Measurements from ENCODE around the gene SLC66A2.
"Not testable (repeated sequence)": the region's sequence is repeated elsewhere in the genome, so short reads cannot be mapped to it uniquely, and the experiment has no call there.

SLC66A2 gene

DNA sequence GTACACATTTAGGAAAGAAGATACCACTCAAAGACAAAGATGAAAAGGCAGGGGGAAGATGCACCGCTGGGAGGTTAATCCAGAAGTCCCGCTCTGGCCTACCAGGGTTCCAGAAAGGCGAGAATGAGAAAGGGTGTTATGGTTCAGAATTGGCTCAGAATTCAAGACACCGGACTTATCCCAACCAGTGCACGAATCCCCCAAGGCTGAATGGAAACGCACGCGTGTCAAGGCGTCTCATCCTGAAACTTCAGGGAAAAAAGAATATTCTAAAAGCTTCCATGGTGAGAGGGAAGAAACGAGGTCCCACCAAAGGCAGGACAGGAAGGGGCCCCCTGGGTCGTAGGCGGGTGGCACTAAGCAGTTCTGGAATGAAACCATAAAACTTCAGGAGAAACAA is 71.9 kb downstream of the SLC66A2 start:
- no peaks in the 10 kb centered on the region for H3K9me2 ChIP-seq (replicated peaks; ENCODE audit: insufficient read depth, low read length)
- H3K9ac ChIP-seq (ENCODE audit: low read length): no peak overlapping the region
- H3K27me3 ChIP-seq (ENCODE audit: low read length): no peaks in the 10 kb centered on the region
- H2AFZ ChIP-seq (ENCODE audit: low read depth, low read length, severe bottlenecking): no peak overlapping the region
- no peaks in the 10 kb centered on the region for H3F3A ChIP-seq (ENCODE audit: insufficient read depth)
- H3K4me2 ChIP-seq (ENCODE audit: low read depth, low read length, poor library complexity, severe bottlenecking): no peak overlapping the region
- H3K4me3 ChIP-seq (ENCODE audit: insufficient read depth, low read length, poor library complexity, severe bottlenecking): no peak overlapping the region
- TF ChIP-seq EZH2phosphoT487 (conservative IDR thresholded peaks at IDR 0.05; ENCODE audit: low read length) (no peak), CTCF (IDR thresholded peaks at IDR 0.05; ENCODE audit: insufficient read depth, low read length, poor library complexity, severe bottlenecking) (no peak)
- H3K9me3 ChIP-seq (ENCODE audit: insufficient read depth, low read length): no peaks in the 10 kb centered on the region
- no peaks in the 10 kb centered on the region for H3K79me2 ChIP-seq (ENCODE audit: insufficient read depth, low read length)
- H3K27ac ChIP-seq (ENCODE audit: low read depth, low read length): no peak overlapping the region
- H4K20me1 ChIP-seq (ENCODE audit: low read depth, low read length): no peaks in the 10 kb centered on the region
- no peaks in the 10 kb centered on the region for H3K36me3 ChIP-seq (ENCODE audit: low read length)

GRCh38 chr18:79878741-79879378 is 72.6 kb downstream of the SLC66A2 start:
- no peaks in the 10 kb centered on the region for H3K79me2 ChIP-seq (ENCODE audit: insufficient read depth, low read length)
- no peak overlapping the region for H2AFZ ChIP-seq (ENCODE audit: low read depth, low read length, severe bottlenecking)
- H3K36me3 ChIP-seq (ENCODE audit: low read length): no peaks in the 10 kb centered on the region
- H3K9me3 ChIP-seq (ENCODE audit: insufficient read depth, low read length): no peaks in the 10 kb centered on the region
- no peaks in the 10 kb centered on the region for H3K27me3 ChIP-seq (ENCODE audit: low read length)
- no peak overlapping the region for H3K4me2 ChIP-seq (ENCODE audit: low read depth, low read length, poor library complexity, severe bottlenecking)
- H4K20me1 ChIP-seq (ENCODE audit: low read depth, low read length): no peaks in the 10 kb centered on the region
- no peak overlapping the region for H3K4me3 ChIP-seq (ENCODE audit: insufficient read depth, low read length, poor library complexity, severe bottlenecking)
- H3K9ac ChIP-seq (ENCODE audit: low read length): no peak overlapping the region
- no peak for TF ChIP-seq CTCF (IDR thresholded peaks at IDR 0.05; ENCODE audit: insufficient read depth, low read length, poor library complexity, severe bottlenecking)
- no peak for TF ChIP-seq EZH2phosphoT487 (conservative IDR thresholded peaks at IDR 0.05; ENCODE audit: low read length)
- no peaks in the 10 kb centered on the region for H3K9me2 ChIP-seq (replicated peaks; ENCODE audit: insufficient read depth, low read length)
- H3K27ac ChIP-seq (ENCODE audit: low read depth, low read length): no peak overlapping the region
- H3F3A ChIP-seq (ENCODE audit: insufficient read depth): no peaks in the 10 kb centered on the region

DNA sequence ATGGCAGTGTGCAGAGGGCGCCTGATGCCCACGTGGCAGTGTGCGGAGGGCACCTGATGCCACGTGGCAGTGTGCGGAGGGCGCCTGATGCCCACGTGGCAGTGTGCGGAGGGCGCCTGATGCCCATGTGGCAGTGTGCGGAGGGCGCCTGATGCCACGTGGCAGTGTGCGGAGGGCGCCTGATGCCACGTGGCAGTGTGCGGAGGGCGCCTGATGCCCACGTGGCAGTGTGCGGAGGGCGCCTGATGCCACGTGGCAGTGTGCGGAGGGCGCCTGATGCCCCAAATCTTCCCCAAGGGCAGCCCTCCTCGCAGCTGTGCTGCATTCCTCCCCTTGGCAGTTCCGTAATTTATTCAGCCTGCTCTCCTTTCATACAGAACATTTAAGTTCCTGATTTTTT is 73.2 kb downstream of the SLC66A2 start:
- H3K27me3 ChIP-seq (ENCODE audit: low read length); H4K20me1 ChIP-seq (ENCODE audit: low read depth, low read length): not testable (repeated sequence)

GRCh38 chr18:79877163-79878091 is 74.0 kb downstream of the SLC66A2 start:
- Histone ChIP-seq H3K27me3 (ENCODE audit: low read length) (no peaks in the 10 kb centered on the region), H3K9me3 (ENCODE audit: insufficient read depth, low read length) (no peaks in the 10 kb centered on the region), H3K9ac (ENCODE audit: low read length) (no peak overlapping the region), H4K20me1 (ENCODE audit: low read depth, low read length) (no peaks in the 10 kb centered on the region), H3K9me2 (replicated peaks; ENCODE audit: insufficient read depth, low read length) (no peaks in the 10 kb centered on the region), H3F3A (ENCODE audit: insufficient read depth) (no peaks in the 10 kb centered on the region), H3K79me2 (ENCODE audit: insufficient read depth, low read length) (no peaks in the 10 kb centered on the region), H2AFZ (ENCODE audit: low read depth, low read length, severe bottlenecking) (no peak overlapping the region), H3K4me2 (ENCODE audit: low read depth, low read length, poor library complexity, severe bottlenecking) (no peak overlapping the region), H3K36me3 (ENCODE audit: low read length) (no peaks in the 10 kb centered on the region), H3K4me3 (ENCODE audit: insufficient read depth, low read length, poor library complexity, severe bottlenecking) (no peak overlapping the region), H3K27ac (ENCODE audit: low read depth, low read length) (no peak overlapping the region)
- TF ChIP-seq EZH2phosphoT487 (conservative IDR thresholded peaks at IDR 0.05; ENCODE audit: low read length): no peak
- TF ChIP-seq CTCF (IDR thresholded peaks at IDR 0.05; ENCODE audit: insufficient read depth, low read length, poor library complexity, severe bottlenecking): no peak

More for the DNA sequence above, 73.2 kb downstream of the SLC66A2 start:
- not testable (repeated sequence) for H3K4me3 ChIP-seq (ENCODE audit: insufficient read depth, low read length, poor library complexity, severe bottlenecking); H3K9me3 ChIP-seq (ENCODE audit: insufficient read depth, low read length); H2AFZ ChIP-seq (ENCODE audit: low read depth, low read length, severe bottlenecking); H3K36me3 ChIP-seq (ENCODE audit: low read length); H3K4me2 ChIP-seq (ENCODE audit: low read depth, low read length, poor library complexity, severe bottlenecking); H3K27ac ChIP-seq (ENCODE audit: low read depth, low read length); H3K9me2 ChIP-seq (replicated peaks; ENCODE audit: insufficient read depth, low read length); H3K79me2 ChIP-seq (ENCODE audit: insufficient read depth, low read length); H3K9ac ChIP-seq (ENCODE audit: low read length); H3F3A ChIP-seq (ENCODE audit: insufficient read depth)

All from SU-DHL-6 (cell line).